ENCODE measurements around the gene EBP. TPM values are rescaled to one million over a fixed set of nuclear protein-coding genes. Genes with fewer than 3 reads are reported as not detected.
"Not testable (repeated sequence)": the region's sequence is repeated elsewhere in the genome, so short reads cannot be mapped to it uniquely, and the experiment has no call there.

EBP gene
- polyA plus RNA-seq, 3 donors from 2014 or later: 184 to 314 (median 233) TPM

DNA sequence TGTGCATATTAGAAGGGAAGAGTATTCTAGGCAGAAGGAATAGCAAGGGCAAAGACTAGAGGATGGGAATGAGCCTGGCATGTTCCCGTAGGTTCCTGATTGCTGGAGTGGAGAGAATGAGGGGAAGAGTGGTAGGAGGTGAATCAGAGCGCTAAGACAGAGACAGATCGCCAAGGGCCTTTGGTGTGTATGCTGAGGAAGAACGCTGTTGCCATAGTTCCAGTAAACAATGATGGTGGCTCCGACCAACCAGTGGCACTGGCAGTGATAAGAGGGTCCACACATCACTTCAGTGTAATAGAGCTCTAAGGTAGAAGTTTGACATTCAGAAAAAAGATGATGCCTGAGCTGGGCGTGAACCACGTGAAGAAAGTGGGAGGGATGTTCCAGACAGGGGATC, 18.9 kb downstream of the EBP start:
- no peaks in the 10 kb centered on the region for H3K9me3 Mint-ChIP-seq
- H3K27me3 Mint-ChIP-seq (ENCODE audit: low read depth in 3 of 3): peaks cover 4 to 8% (median 6%) of the 10 kb centered on the region in 3 donors
- no peak for DNase-seq
- peak overlapping the region; percentile 84 to 92 (median 90) for H3K4me3 Mint-ChIP-seq
- H3K4me1 Mint-ChIP-seq: peaks cover 17 to 23% of the 10 kb centered on the region in 2 donors
- peak overlapping the region; percentile 88 to 98 (median 94) for H3K27ac Mint-ChIP-seq
- H3K36me3 Mint-ChIP-seq: peaks cover 3 to 4% (median 3%) of the 10 kb centered on the region in 3 donors

DNA sequence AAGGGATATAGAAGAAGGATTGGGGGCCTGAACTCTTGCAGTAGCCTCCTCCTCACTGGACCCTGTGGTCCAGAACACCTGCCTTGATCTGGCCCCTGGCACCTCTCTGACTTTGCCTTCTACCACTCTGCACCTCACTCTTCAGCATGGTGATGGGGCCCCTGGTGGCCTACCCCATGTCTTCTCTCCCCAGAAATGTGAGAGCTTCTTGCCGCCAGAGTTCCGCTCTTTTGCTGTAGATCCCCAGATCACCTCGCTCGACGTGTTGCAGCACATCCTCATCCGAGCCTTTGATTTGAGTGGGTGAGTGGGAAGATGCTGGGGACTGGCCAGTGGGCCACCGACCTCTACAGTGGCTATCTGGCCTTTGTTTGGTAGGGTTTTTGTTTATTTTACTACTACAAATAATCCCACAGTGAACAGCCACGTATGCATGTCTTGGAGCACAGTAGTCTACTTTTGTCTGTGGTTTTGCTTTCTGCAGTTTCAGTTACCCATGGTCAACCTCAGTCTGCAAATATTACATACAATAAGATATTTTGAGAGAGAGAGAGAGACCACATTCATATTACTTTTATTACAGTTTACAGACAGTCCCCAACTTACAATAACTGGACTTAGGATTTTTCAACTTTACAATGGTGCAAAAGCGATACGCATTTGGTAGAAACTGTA, 19.7 kb downstream of the EBP start:
- peak overlapping the region; percentile 84 to 92 (median 90) for H3K4me3 Mint-ChIP-seq
- peaks cover 4 to 8% (median 6%) of the 10 kb centered on the region in 3 donors for H3K27me3 Mint-ChIP-seq (ENCODE audit: low read depth in 3 of 3)
- H3K4me1 Mint-ChIP-seq: peaks cover 17 to 19% of the 10 kb centered on the region in 2 donors
- H3K27ac Mint-ChIP-seq: peak overlapping the region; percentile 88 to 98 (median 94)
- DNase-seq: no peak
- no peaks in the 10 kb centered on the region for H3K9me3 Mint-ChIP-seq
- peaks cover 3 to 4% (median 3%) of the 10 kb centered on the region in 3 donors for H3K36me3 Mint-ChIP-seq

DNA sequence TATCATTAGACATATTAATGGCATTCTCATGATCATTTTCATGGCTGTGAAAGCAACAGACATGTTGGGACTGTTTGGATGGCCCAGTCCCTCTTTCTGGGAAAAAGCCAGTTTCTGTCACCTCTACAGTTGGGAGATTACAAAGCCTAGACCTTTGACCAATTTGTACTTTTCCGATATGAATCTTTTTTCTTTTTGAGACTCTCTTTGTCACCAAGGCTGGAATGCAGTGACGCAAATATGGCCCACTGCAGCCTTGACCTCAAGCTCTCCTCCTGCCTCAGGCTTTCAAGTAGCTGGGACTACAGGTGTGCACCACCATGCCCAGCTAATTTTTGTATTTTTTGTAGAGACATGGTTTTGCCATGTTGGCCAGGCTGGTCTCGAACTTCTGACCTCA, 27.3 kb downstream of the EBP start:
- no peaks in the 10 kb centered on the region for H3K9me3 Mint-ChIP-seq
- H3K36me3 Mint-ChIP-seq: peaks cover 6 to 9% (median 9%) of the 10 kb centered on the region in 3 donors
- peaks cover 2 to 3% (median 3%) of the 10 kb centered on the region in 3 donors for H3K27me3 Mint-ChIP-seq (ENCODE audit: low read depth in 3 of 3)
- H3K27ac Mint-ChIP-seq: peak overlapping the region in 1 of 6 donors; percentile 21
- H3K4me3 Mint-ChIP-seq: no peak overlapping the region
- H3K4me1 Mint-ChIP-seq: peaks cover 0 to 3% of the 10 kb centered on the region in 2 donors
- DNase-seq: no peak

DNA sequence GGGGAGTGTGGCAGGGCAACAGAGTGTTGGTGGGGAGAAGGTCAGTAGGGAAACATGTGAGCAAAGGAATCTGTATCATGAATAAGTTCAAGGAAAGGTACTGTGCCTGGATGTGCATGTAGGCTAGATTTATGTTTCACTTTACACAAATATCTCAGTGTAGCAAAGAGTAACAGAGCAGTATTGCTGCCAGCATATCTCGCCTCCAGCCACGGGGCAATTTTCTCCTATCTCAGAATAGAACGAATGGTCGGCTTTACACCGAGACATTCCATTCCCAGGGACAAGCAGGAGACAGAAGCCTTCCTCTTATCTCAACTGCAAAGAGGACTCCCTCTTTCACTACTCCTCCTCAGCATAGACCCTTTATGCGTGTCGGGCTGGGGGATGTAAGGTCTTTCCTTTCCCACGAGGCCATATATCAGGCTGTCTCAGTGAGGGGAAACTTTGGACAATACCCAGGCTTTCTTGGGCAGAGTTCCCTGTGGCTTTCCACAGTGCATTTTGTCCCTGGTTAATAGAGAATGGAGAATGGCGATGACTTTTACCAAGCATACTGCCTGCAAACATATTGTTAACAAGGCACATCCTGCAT, 34.2 kb downstream of the EBP start:
- H3K9me3 Mint-ChIP-seq; H3K4me3 Mint-ChIP-seq; H3K27me3 Mint-ChIP-seq (ENCODE audit: low read depth in 3 of 3); DNase-seq; H3K36me3 Mint-ChIP-seq; H3K4me1 Mint-ChIP-seq: not testable (repeated sequence)
- peak overlapping the region in 1 of 6 donors; percentile 1 for H3K27ac Mint-ChIP-seq

DNA sequence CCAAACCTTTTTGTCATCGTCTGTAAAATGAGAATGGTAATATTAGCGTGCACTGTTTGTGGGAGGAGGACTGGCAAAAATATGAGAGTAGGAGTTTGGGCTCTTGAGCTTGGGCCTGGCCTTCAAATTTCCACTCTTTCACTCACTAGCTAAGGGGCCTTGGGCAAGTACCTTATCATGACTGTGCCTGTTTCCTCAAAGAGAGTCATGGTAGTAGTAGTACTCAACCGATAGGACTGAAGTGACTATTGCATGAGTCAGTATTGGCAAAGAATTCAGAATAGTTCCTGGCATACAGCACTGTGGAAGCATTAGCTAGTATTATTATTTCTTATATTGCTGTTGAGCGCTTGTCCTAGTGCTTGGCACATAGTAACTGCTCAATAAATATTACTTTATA, 36.7 kb downstream of the EBP start:
- H3K4me1 Mint-ChIP-seq: no peaks in the 10 kb centered on the region
- H3K27ac Mint-ChIP-seq: no peak overlapping the region
- peaks cover 4 to 14% (median 8%) of the 10 kb centered on the region in 3 donors for H3K36me3 Mint-ChIP-seq
- no peak overlapping the region for H3K4me3 Mint-ChIP-seq
- no peak for DNase-seq
- H3K27me3 Mint-ChIP-seq (ENCODE audit: low read depth in 3 of 3): peaks cover 2 to 6% (median 3%) of the 10 kb centered on the region in 3 donors
- H3K9me3 Mint-ChIP-seq: no peaks in the 10 kb centered on the region

DNA sequence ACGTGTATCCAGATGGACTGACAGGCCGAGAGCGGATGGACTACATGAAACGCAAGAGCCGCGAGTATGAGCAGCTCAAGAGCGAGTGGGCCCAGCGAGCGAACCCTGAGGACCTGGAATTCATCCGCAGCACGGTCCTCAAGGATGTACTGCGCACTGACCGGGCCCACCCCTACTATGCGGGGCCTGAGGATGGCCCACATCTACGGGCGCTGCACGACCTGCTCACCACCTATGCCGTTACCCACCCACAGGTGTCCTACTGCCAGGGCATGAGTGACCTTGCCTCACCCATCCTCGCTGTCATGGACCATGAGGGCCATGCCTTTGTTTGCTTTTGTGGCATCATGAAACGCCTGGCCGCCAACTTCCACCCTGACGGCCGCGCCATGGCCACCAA, 38.0 kb downstream of the EBP start:
- H3K27me3 Mint-ChIP-seq (ENCODE audit: low read depth in 3 of 3): peaks cover 2 to 6% (median 3%) of the 10 kb centered on the region in 3 donors
- no peaks in the 10 kb centered on the region for H3K9me3 Mint-ChIP-seq
- no peak overlapping the region for H3K4me3 Mint-ChIP-seq
- H3K27ac Mint-ChIP-seq: no peak overlapping the region
- no peak for DNase-seq
- H3K4me1 Mint-ChIP-seq: no peaks in the 10 kb centered on the region
- H3K36me3 Mint-ChIP-seq: peaks cover 4 to 12% (median 7%) of the 10 kb centered on the region in 3 donors

DNA sequence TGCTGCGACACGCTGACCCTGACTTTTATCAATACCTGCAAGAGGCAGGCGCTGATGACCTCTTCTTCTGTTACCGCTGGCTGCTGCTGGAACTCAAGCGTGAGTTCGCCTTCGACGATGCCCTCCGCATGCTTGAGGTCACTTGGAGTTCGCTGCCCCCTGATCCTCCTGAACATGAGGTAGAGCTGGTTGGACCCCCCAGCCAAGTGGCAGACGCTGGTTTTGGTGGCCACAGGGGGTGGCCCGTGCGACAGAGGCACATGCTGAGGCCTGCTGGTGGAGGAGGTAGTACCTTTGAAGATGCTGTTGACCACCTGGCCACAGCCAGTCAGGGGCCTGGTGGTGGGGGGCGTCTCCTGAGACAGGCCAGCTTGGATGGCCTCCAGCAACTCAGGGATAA, 38.4 kb downstream of the EBP start:
- H3K36me3 Mint-ChIP-seq: peaks cover 0 to 9% (median 7%) of the 10 kb centered on the region in 3 donors
- no peak overlapping the region for H3K4me3 Mint-ChIP-seq
- no peaks in the 10 kb centered on the region for H3K4me1 Mint-ChIP-seq
- peaks cover 0 to 6% (median 2%) of the 10 kb centered on the region in 3 donors for H3K27me3 Mint-ChIP-seq (ENCODE audit: low read depth in 3 of 3)
- no peak overlapping the region for H3K27ac Mint-ChIP-seq
- no peaks in the 10 kb centered on the region for H3K9me3 Mint-ChIP-seq
- DNase-seq: no peak

DNA sequence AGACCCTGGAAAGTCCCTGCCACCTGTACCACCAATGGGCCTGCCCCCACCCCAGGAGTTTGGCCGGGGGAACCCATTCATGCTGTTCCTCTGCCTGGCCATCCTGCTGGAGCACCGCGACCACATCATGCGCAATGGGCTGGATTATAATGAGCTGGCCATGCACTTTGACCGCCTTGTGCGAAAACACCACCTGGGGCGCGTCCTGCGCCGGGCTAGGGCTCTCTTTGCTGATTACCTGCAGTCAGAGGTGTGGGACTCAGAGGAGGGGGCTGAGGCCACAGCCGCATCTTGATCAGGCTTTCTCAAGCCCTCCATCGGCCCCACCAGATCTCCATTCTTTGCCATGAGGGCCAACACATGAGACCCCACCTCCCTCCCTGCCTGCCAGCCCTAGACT, 39.1 kb downstream of the EBP start:
- no peak for DNase-seq
- peaks cover 0 to 9% (median 7%) of the 10 kb centered on the region in 3 donors for H3K36me3 Mint-ChIP-seq
- peaks cover 0 to 6% (median 2%) of the 10 kb centered on the region in 3 donors for H3K27me3 Mint-ChIP-seq (ENCODE audit: low read depth in 3 of 3)
- no peaks in the 10 kb centered on the region for H3K9me3 Mint-ChIP-seq
- H3K4me3 Mint-ChIP-seq: no peak overlapping the region
- H3K4me1 Mint-ChIP-seq: no peaks in the 10 kb centered on the region
- peak overlapping the region in 1 of 6 donors; percentile 45 for H3K27ac Mint-ChIP-seq

DNA sequence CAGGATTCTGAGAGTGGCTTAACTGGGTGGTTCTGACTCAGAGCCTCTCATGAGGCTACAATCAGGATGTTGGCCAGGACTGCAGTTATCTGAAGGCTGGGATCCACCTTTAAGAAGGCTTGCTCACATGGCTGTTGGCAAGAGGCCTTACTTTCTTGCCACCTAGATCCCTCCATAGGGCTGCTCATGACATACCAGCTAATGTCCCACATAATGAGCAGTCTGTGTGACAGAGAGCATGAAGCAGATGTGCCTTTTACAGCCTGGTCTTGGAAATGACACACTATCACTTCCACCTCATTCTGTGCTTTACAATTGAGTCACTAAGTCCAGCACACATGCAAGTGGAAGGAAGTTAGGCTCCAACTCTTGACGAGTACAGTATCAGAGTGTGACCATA, 48.4 kb downstream of the EBP start:
- peaks cover 8 to 9% of the 10 kb centered on the region in 2 donors for H3K4me1 Mint-ChIP-seq

DNA sequence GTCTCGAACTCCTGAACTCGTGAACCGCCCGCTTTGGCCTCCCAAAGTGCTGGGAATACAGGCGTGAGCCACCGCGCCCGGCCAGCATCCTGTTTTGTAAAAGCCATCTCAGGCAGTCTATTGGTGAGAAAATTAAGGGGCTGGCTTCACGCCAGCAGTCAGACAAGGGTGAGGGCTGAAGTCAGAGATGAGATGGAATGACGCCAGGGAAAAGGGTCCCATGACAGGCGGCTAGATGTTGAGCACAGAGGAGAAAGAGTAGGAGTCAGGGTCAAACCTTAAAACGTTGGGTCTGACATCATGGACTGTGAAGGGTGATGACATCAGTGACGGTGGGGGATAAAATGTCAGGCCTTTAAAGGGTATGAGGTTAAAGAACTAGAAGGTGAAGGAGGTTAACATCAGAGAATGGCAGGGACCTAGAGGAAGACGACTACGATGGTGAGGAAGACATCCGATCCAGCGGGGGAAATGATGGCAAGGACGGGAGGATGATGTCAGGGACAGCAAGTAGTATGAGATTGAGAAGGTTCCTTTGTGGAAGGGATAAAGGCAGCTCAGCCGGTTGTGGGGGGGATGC, 52.2 kb downstream of the EBP start:
- peaks cover 11 to 19% (median 16%) of the 10 kb centered on the region in 3 donors for H3K27me3 Mint-ChIP-seq (ENCODE audit: low read depth in 3 of 3)
- H3K9me3 Mint-ChIP-seq: no peaks in the 10 kb centered on the region
- peak in 1 of 3 donors; percentile 73 for DNase-seq
- peak overlapping the region; percentile 96 to 100 (median 98) for H3K27ac Mint-ChIP-seq
- H3K36me3 Mint-ChIP-seq: peaks cover 0 to 23% (median 4%) of the 10 kb centered on the region in 3 donors
- peaks cover 21 to 29% of the 10 kb centered on the region in 2 donors for H3K4me1 Mint-ChIP-seq
- peak overlapping the region; percentile 95 to 98 (median 98) for H3K4me3 Mint-ChIP-seq

More for the DNA sequence above, 48.4 kb downstream of the EBP start:
- no peak for DNase-seq
- Mint-ChIP-seq H3K9me3 (no peaks in the 10 kb centered on the region), H3K4me3 (no peak overlapping the region), H3K36me3 (peaks cover 0 to 3% (median 0%) of the 10 kb centered on the region in 3 donors), H3K27me3 (ENCODE audit: low read depth in 3 of 3) (peaks cover 11 to 13% (median 12%) of the 10 kb centered on the region in 3 donors), H3K27ac (no peak overlapping the region)

DNA sequence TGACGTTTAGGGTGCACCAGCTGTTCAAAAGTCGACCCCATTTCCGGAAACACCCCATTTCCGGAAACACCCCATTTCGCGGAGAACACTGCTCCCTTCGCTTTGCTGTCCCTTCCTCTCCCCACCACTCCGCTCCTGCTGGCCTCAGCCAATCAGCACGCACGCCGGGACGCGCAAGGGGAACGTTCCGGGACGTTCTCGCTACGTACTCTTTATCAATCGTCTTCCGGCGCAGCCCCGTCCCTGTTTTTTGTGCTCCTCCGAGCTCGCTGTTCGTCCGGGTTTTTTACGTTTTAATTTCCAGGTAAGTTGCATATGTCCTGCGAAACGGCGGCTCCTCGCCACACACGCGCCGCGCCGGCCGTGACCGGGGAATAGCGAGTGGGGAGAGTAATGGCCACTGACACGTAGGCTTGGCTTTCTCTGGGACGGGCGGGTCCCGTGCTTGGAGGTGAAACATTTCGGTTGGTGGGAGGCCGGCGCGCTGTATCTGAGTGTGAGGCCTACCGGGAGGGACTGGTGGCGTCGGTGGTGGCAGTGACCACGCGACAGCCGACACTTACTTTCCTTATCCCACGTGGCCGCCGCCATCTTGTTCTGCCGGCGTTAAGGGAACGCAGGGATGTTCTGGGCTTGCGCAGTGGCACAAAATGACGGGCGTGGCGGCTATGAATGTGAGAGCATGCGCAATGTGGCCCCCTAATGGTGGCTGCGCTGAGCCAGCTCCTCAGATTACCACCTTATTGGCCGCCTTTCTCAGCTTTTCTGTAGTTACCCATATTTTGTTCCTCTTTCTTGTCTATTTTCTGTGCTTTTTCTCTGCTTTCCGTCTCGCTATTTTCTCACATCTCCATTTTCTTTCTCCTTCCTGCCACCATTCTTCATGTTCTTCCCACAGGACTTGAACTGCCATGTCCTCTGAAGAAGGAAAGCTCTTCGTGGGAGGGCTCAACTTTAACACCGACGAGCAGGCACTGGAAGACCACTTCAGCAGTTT, 53.0 kb downstream of the EBP start, which contains the start of gene RBM3:
RBM3 (plus strand) TSS at position 215 of the 997 bp plus-strand sequence; CDS start at position 912, 697 bp downstream.
- Mint-ChIP-seq H3K9me3 (no peaks in the 10 kb centered on the region), H3K4me3 (peak within 1 kb of the TSS; percentile 95 to 98 (median 98)), H3K4me1 (peaks cover 21 to 29% of the 10 kb centered on the region in 2 donors), H3K27ac (peak within 1 kb of the TSS; percentile 96 to 100 (median 98)), H3K27me3 (ENCODE audit: low read depth in 3 of 3) (peaks cover 10 to 22% (median 16%) of the 10 kb centered on the region in 3 donors), H3K36me3 (peaks cover 0 to 23% (median 4%) of the 10 kb centered on the region in 3 donors)
- peak; percentile 89 to 94 (median 92) for DNase-seq

DNA sequence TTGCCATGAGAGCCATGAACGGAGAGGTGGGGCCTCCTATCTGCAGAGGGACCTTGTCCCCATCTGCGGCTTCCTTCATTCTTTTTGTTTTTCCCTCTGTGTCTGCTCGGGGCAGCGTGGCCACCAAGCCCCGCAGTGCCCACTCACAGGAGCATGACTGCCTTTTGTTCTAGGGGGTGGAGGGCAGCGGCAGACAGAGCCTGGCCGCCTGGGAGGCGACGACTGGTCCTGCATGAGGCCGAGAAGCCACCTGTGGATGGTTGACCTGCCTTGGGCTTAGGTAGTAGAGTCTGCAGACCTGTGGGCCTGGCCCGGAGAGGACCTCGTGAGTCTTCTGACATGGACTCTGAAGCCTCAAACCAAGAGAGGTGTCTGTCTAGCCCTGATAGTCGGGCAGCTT, 54.0 kb downstream of the EBP start:
- Mint-ChIP-seq H3K27me3 (ENCODE audit: low read depth in 3 of 3) (peaks cover 10 to 24% (median 16%) of the 10 kb centered on the region in 3 donors), H3K27ac (peak overlapping the region in 5 of 6 donors; percentile 60 to 100 (median 75))

DNA sequence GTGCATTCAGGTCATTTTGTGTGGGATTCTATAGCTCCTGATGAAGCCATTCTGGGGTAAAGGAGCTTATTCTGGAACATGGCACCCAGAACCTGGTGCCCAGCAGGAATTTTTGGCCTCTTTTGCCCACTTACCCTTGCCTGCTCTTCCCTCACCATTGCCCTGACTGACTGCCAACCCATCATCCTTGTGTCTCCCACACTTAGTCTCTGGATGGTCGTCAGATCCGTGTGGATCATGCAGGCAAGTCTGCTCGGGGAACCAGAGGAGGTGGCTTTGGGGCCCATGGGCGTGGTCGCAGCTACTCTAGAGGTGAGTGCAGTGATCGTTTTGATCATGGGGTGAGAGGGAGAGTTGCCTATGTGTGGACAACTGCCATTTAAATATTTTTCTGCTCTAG, 54.5 kb downstream of the EBP start:
- Mint-ChIP-seq H3K27ac (peak overlapping the region in 4 of 6 donors; percentile 53 to 100 (median 80)), H3K4me3 (peak overlapping the region in 4 of 5 donors; percentile 95 to 98 (median 98)), H3K4me1 (peaks cover 21 to 29% of the 10 kb centered on the region in 2 donors), H3K27me3 (ENCODE audit: low read depth in 3 of 3) (peaks cover 10 to 24% (median 16%) of the 10 kb centered on the region in 3 donors), H3K36me3 (peaks cover 0 to 23% (median 4%) of the 10 kb centered on the region in 3 donors), H3K9me3 (no peaks in the 10 kb centered on the region)
- DNase-seq: no peak

More for the DNA sequence above, 54.0 kb downstream of the EBP start:
- H3K9me3 Mint-ChIP-seq: no peaks in the 10 kb centered on the region
- peaks cover 0 to 23% (median 4%) of the 10 kb centered on the region in 3 donors for H3K36me3 Mint-ChIP-seq
- no peak for DNase-seq
- peak overlapping the region; percentile 95 to 98 (median 98) for H3K4me3 Mint-ChIP-seq
- peaks cover 21 to 29% of the 10 kb centered on the region in 2 donors for H3K4me1 Mint-ChIP-seq
